ENCODE measurements around the gene MYOC.

Gene MYOC

DNA sequence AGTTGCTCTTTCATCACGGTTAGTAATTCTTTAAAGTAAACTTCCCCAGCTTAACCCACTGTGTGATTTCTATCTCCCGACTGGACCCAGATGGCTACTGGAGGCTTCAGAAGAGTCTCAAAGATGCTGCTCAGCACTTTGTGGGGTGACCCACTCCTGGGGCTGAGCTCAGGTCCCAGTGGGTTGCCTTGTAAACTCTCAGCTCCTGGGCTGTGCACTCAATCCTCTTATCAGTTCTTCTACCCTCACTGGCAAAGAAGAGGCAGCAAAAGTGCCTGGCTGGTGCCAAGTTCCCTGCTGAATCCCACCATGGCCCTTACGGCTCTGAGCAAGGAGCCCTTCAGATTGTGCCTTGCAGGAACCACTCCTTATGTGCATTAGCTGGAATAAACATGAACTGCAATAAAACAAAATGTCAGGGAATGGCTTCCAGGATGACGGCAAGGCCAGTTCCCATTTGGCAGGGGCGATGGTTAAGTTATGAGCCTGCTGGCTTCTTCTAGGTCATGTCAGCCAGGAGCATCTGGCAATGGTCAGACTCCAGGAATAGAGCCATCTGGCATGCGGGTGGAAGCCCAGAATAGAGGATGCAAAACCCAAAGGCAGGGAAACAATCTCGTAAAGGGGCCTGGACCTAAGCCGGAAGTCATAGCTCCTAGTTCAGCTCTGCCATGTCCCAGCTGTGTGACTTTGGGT lies 6.8 kb downstream of the MYOC start:
- DNase-seq (ENCODE audit: low read depth), result no peak
- TF ChIP-seq, protein P1, sequence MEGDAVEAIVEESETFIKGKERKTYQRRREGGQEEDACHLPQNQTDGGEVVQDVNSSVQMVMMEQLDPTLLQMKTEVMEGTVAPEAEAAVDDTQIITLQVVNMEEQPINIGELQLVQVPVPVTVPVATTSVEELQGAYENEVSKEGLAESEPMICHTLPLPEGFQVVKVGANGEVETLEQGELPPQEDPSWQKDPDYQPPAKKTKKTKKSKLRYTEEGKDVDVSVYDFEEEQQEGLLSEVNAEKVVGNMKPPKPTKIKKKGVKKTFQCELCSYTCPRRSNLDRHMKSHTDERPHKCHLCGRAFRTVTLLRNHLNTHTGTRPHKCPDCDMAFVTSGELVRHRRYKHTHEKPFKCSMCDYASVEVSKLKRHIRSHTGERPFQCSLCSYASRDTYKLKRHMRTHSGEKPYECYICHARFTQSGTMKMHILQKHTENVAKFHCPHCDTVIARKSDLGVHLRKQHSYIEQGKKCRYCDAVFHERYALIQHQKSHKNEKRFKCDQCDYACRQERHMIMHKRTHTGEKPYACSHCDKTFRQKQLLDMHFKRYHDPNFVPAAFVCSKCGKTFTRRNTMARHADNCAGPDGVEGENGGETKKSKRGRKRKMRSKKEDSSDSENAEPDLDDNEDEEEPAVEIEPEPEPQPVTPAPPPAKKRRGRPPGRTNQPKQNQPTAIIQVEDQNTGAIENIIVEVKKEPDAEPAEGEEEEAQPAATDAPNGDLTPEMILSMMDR (conservative IDR thresholded peaks at IDR 0.05; ENCODE audit: low read depth, low read length), result no peak
- H3K4me3 ChIP-seq (ENCODE audit: low read length), result no peak overlapping the region

DNA sequence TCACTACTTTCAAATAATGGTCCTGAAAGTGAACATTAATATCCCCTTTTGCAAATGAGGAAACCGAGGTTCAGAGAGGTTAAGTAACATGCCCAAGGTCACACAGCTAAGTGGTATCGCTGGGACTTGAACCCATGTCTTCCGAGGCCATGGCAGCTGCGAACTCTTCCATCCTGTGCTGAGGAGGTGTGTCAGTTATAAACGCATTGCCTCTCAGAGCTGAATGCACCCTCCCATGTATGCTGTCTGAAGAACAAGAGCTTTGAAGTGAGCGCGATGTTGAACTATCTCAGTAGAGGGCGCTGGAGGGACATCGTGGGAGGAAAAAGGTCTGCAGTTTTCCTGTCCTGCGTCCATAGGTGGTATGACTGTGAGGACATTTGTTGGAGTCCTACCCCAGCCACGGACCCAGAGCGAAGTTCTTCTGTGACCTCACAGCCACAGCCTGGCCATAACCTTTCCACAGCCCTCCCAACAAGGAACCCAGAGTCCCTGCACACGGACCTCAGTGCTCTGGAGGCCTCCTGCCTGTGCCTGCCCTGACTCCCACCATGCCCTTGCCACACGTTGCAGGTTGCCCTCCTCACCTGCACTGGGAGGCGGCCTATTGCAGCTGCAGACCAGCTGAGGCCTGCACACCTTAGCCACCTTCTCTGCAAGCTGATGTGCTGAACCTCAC lies 7.5 kb downstream of the MYOC start:
- DNase-seq (ENCODE audit: low read depth), result peak; percentile 55
- H3K4me3 ChIP-seq (ENCODE audit: low read length), result no peak overlapping the region
- TF ChIP-seq, protein P1 (conservative IDR thresholded peaks at IDR 0.05; ENCODE audit: low read depth, low read length), result peak; percentile 93

DNA sequence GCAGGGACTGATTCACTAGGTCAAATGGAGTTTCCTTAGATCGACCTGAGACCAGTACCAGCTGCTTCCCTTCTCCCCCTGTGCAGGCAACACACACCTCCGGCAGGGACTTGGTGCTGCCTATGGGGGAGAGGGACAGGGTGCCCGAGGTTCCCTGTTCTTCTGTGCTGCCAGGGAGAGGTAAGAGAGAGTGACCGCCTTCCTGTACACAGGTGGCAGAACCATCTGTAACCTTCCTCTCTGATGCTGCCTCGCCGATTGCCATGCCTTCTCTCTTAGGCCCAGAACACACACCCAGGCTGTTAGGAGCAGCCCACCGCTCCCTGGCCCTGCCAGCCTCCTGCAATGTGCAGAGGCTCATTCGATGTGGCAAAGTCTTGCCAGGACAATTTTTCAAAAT lies 9.3 kb downstream of the MYOC start:
- no peak overlapping the region for H3K4me3 ChIP-seq (ENCODE audit: low read length)
- DNase-seq (ENCODE audit: low read depth), result no peak
- TF ChIP-seq, protein P1 (conservative IDR thresholded peaks at IDR 0.05; ENCODE audit: low read depth, low read length), result no peak

DNA sequence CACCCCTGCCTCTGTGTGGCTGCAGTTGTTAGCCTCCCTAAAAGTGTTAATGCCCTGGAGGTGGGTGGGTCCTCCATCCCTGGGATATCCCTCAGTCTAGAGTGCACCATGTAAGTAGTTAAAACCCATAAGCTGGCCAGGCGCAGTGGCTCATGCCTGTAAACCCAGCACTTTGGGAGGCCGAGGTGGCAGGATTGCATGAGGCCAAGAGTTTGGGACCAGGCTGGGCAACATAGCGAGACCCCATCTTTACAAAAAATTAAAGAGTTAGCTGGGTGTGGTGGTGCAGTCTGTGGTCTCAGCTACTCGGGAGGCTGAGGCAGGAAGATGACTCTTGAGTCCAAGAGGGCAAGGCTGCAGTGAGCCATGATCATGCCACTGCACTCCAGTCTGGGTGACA lies 10.3 kb downstream of the MYOC start:
- TF ChIP-seq, protein P1 (conservative IDR thresholded peaks at IDR 0.05; ENCODE audit: low read depth, low read length), result no peak
- H3K4me3 ChIP-seq (ENCODE audit: low read length), result no peak overlapping the region
- DNase-seq (ENCODE audit: low read depth), result no peak

DNA sequence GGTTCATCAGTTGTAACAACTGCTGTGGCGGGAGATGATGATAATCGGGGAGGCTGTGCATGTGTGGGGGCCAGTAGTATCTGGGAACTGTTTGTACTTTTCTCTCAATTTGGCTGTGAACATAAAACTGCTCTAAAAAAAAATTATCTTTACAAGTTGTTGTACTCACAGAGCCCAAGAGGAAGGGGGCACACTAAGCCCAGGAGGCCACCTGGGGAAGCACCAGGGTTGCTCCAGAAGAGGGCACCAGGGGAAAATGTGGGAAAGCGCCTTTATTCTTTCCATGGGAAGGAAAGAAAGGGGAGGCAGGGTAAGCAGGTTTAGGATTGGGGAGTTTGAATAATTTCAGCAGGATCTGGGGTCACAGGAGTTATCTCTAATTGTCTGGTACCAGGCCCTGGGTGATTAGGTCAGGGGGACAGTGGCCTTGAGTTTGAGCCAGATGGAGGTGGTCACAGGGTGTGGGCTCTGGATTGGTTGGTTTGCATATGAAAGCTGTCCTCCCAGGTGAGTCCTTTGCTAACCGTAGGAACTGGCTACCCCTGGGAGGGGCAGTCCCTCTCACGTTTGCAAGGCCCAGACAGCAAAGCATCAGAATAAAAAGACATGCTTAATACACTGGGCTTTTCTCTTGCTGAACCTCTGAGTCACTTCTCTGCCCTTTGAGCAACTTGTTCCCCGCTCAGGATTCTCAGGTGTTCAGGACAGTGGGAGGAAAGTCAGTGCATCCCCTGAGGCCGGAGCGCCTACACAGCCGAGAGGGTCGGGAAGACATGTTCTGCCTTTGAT lies 11.2 kb downstream of the MYOC start:
- H3K4me3 ChIP-seq (ENCODE audit: low read length), result no peak overlapping the region
- DNase-seq (ENCODE audit: low read depth), result no peak
- TF ChIP-seq, protein P1 (conservative IDR thresholded peaks at IDR 0.05; ENCODE audit: low read depth, low read length), result no peak

DNA sequence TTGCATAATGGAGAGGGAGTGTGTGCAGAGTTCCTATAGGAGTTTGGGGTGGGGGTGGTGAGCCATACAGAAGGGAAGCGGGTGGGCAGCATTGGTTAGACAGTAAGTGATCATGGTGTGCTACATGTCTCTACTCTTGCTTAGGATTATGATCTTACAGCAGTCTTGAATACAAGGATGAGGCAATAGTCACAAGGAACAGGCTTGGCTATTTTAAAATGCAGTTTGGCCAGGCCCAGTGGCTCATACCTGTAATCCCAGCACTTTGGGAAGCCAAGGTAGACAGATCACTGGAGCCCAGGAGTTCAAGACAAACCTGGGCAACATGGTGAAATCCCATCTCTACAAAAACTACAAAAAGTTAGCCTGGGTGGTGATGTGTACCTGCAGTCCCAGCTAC lies 12.3 kb downstream of the MYOC start:
- TF ChIP-seq, protein P1 (conservative IDR thresholded peaks at IDR 0.05; ENCODE audit: low read depth, low read length), result no peak
- DNase-seq (ENCODE audit: low read depth), result no peak
- no peak overlapping the region for H3K4me3 ChIP-seq (ENCODE audit: low read length)

Data from retinal pigment epithelial cell (primary cell).